ENCODE results near the gene SEC22A.

The SEC22A gene, protein sequence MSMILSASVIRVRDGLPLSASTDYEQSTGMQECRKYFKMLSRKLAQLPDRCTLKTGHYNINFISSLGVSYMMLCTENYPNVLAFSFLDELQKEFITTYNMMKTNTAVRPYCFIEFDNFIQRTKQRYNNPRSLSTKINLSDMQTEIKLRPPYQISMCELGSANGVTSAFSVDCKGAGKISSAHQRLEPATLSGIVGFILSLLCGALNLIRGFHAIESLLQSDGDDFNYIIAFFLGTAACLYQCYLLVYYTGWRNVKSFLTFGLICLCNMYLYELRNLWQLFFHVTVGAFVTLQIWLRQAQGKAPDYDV
- total RNA-seq = 17.4 to 20.2 reads per million in 2 donors

DNA sequence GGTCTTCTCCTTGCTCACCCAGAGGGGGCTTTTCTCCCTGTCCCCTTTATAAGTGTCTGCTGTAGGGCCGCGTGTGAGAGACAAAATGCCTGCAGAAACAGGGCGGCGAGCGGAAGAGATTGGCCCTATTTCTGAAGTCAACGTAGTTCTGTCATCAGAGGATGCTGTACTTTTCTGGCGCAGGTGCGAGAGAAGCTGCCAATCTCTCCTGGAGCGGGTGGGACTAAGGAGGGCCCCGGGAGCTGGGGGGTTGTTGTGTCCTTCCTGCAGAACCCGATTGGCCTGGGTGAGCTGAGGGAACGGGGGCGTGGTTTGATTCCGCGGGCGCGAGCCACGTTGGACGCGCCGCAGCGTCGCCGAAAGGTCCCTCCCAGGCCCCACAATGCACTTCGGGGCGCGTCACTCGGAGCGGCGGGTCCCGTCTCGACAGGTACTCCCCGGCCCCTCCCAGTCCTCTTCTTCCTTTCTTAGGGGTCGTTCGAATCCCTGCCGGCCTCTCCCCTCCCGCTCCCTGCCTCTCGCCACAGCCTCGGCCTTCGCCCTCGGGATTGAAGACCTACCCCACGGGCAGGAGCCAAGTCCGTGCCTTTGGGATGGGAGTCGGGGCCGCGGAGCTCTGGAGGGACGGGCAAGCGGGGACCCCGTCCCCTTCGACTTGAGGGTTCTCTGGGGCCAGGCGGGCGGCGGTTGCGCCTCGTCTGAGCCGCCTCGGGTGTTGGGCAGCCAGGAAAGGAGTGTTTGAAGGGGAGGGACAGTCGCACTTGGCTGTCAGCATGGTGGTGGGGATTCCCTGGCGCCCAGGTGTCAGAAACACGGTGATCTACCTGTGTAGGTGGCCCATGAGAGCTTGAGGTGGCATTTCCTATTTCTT, at the start of gene SEC22A:
TSS of gene SEC22A (plus strand) at position 387 of the 871 bp plus-strand sequence. CDS start 7,275 bp downstream, outside the sequence.
- DNase-seq = peak; percentile 88

GRCh38 chr3:123152687-123153086, 49.1 kb upstream of the SEC22A start:
- no peak for DNase-seq

DNA sequence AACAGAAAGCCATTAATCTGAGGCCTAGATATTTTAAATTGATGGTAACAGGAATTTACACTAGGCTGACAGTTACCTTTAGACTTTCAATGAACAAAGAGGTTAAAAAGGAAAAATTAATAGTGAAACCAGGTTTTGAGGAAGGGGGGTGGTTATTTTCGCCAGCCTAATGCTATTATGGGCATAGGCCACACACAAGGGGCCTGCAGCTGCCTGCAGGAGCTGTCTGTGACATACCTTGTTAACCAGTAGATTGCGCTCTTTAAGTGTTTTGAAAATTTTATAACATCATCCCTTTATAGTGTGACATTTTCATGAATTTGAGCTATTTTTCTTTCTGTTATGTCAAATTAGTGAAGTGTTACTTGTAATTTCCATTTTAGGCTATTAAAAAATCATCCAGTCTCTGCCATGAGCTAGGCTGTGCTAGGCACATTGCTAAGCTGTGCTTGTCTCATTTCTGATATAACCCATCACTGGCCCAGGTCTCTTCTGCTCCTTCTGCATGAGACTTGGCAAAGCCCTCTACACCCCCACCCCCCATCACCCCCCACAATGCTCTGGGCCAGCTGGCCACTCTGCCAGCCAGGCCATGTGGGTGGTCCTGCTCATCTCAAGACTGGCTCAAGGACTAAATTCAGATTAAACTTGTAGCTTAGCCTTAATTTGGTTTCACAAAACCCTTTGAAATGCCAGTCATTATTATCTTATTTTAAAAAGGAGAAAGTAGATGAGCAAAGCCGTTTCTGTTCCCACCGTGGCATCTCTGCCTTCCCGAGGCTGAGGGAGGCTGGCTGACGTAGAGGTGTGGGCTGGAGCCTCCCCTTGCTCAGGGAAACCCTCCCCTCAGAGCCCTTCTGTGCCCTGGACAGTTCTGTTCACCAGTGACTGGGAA, 48.4 kb upstream of the SEC22A start:
- no peak for DNase-seq

GRCh38 chr3:123154020-123154985, 47.4 kb upstream of the SEC22A start:
- DNase-seq = no peak

GRCh38 chr3:123155471-123156011, 46.2 kb upstream of the SEC22A start:
- no peak for DNase-seq

GRCh38 chr3:123156276-123156995, 45.3 kb upstream of the SEC22A start:
- DNase-seq = no peak

DNA sequence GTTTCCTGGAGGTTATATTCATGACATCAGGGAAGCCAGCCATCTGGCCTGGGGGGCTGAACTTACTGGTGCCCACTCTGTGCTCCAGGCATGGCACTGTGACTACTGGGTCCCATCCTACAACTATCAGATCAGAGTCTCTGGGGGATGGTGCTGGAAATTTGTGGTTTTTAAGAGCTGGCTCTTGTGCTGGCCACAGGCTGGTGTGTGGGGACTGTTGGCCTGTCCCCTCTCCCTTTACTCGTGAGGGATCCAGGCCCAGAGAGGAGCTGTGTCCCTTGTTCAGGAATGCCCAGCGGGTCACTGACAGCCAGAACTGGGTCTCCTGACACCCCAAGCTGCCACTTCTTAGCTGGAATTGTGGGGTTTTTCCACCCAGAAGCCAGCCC, 44.5 kb upstream of the SEC22A start:
- DNase-seq = no peak

DNA sequence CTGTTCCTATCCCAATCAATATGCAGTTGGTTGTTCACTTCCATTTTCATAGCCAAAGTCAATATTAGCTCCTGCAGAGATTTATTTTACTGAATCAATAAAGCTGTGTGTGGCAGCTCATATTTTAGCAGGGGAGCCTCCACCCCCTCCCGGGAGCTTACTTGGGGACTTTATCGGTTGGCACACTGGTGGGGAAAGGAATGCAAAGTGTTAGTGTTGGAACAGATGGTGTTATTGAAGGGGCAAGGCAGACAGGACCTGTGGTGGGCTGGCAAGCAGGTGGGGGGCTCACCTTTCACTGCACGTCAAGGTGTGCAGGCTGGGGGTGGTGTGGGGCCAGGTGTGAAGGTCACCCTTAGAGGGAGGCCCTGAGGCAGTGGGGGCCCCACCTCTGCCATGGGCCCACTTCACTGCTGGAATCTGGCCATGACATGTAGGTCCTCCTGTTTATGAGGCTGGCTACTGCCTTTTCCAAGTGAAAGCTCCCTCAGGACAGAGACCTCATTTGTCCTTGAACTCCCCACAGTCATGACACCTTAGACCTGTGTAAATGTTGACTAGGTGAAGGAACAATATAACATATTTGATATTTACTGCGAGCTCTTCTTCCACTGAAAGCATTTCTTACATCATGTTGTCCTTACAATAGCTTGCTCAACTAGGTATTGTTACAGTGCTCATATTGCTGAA, 44.0 kb upstream of the SEC22A start:
- DNase-seq = no peak

- no peak for DNase-seq
Measured at GRCh38 chr3:123158330-123158729, 43.4 kb upstream of the SEC22A start.

DNA sequence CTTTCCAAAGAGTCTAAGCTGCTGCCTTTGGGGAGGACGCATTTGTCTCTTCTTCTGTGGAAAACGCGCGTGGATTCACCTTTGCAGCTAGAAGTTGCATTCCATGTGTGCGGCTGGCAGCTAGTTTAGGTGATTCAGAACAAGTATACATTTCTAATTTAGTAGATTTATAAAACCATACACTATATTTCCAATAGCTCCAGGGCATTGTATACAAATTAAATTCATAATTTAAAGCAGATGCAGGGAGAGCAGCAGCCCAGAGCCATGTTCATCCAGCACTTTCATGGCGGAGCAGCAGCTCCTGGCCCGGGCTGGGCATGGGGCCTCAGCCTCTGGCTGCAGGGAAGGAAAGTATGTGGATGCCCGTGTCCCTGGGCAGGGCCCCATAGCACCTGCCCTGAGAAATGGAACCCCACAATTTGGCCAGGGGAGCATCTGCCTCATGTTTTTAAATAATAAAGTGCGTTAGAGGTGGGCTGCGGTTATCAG, 42.8 kb upstream of the SEC22A start:
- DNase-seq = no peak

DNA sequence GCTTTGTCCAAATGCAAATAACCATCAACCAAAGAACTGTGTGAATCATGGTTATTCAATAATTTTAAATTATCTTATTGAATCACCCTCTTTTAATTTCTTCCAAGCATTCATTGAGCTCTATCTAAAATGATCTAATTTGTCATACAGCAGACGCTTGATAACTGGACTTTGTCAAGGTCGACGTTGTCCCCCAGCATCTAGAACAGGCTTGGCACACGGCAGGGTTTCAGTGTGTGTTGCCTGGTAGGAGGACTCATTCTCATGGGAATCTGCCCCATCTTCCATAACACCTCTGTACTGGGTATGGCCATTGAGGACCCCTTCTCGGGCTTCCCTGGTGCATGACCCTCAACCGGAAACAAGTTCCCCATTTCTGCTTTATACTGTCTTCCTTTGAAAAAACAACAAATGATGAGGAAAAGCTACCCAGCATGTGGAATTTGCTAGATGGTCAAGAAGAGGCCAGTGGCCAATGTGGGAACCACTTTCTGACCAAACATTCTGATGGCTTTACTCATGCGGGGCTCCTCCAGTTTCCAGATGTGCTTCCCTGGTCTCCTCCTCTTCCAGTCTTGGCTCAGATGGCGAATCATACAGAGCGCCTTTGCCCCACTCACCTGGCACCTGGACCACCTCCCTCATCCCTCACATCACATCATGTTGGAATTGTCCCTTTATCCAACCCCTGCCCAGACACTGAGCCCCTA, 41.7 kb upstream of the SEC22A start:
- no peak for DNase-seq

GRCh38 chr3:123161167-123161566, 40.6 kb upstream of the SEC22A start:
- DNase-seq = no peak

DNA sequence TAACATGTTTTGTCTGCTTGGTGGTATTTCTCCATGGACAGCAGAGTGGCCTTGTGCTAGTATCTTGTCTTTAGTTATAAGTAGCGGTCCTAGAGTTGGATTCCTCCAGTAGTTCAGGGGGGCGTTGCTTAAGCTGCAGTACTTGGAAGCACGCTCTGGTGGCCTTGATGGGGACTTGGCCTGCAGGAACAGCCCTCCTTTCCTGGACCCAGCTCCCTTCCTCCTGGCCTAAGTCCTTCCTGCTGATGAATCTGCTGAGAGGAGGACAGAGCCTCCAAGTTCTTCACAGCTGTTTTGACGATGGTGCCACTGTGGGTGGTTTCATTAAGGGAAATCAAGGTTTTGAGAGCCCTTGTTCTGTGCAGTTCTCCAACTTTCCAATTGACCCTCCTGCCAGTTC, 38.6 kb upstream of the SEC22A start:
- no peak for DNase-seq

GRCh38 chr3:123165163-123165562, 36.6 kb upstream of the SEC22A start:
- DNase-seq = no peak

GRCh38 chr3:123167686-123168085, 34.1 kb upstream of the SEC22A start:
- no peak for DNase-seq

DNA sequence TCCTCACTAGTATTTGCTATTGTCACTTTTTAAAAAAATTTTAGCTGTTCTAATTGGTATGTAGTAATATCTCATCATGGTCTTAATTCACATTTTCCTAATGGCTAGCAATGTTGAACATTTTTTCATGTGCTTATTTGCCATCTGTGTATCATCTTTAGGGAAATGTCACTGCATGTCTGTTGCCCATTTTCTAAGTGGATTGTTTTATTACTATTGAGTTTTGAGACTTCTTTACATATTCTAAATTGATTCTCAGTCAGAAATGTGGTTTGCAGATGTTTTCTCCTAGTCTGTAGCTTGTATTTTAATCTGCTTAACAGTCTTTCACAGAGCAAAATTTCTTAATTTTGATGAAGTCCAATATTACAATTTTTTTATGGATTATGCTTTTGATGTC, 33.6 kb upstream of the SEC22A start:
- DNase-seq = no peak

DNA sequence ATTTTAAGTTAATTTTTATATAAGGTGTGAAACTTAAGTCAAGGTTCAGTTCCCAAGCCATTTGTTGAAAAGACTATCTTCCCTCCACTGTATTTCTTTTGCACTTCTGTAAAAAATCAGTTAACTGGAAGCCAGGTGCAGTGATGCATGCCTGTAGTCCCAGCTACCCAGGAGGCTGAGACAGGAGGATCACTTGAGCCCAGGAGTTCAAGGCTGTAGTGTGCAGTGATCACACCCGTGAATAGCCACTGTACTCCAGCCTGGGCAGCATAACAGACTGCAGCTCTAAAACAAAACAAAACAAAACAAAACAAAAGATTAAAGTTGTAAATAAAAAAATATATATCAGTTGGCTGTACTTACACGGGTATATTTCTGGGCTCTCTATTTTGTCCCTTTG, 33.1 kb upstream of the SEC22A start:
- DNase-seq = no peak

DNA sequence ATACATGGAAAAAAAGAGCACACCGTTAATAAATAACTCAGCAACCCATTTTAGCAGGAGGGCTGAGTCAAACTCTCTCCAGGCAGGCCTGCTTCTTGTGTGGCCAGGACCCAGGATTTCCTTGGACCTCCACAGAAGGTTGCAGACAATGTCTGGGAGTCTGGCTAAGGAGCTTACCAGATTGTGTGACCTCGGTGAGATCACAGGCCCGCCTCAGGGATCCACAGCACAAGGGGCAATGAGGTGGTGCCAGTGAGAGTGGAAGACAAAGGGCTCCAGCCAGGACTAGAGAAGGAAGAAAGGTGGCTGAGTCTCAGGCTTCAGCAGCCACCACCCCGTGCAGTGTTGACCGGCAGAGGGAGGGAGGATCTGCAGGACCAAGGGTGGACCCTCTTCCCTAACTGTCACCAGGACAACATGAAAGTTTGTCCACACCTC, 32.2 kb upstream of the SEC22A start:
- no peak for DNase-seq

DNA sequence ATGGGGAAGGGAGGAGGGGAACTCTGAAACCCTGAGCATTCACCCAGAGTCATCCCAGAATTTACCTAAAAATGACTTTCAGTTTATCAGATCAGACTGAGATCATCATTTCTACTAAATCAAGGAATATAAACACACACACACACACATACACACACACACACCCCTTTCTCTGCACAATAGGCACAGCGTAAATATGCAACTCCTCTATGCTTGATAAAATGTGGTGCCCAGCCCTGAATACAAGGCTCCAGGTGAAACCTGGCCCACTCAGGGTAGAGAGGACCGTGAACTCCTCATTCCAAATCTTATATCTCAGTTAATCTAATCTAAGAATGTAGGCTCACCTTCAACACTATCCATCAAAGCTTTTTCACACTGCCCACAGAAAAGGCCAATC, 31.8 kb upstream of the SEC22A start:
- no peak for DNase-seq
